GM12872 (cell line): ENCODE data around the gene FAS.

ENCODE experiments used
- CTCF ChIP-seq: IDR thresholded peaks from 3 replicates; pipeline ENCODE4 v1.5.1; 2011; ENCODE audit warnings: low read depth, mild to moderate bottlenecking, low read length, moderate library complexity; ENCODE audit not compliant: insufficient read depth

The FAS gene

GRCh38 chr10:89047397-89047796 is 56.8 kb downstream of the FAS start:
- TF ChIP-seq CTCF, result no peak

- TF ChIP-seq CTCF, result no peak
These were observed 61.0 kb downstream of the FAS start for GRCh38 chr10:89051593-89051992.

GRCh38 chr10:89053555-89053954 is 63.0 kb downstream of the FAS start:
- no peak for TF ChIP-seq CTCF

GRCh38 chr10:89055159-89055558 is 64.6 kb downstream of the FAS start:
- TF ChIP-seq CTCF, result no peak

- TF ChIP-seq CTCF, result no peak
These were observed 72.3 kb downstream of the FAS start for GRCh38 chr10:89062861-89063260.

GRCh38 chr10:89063465-89063864 is 72.9 kb downstream of the FAS start:
- TF ChIP-seq CTCF, result no peak

GRCh38 chr10:89064748-89065147 is 74.2 kb downstream of the FAS start:
- TF ChIP-seq CTCF, result no peak
